Left kidney (tissue), 8 donors: Measurements from ENCODE around the gene CAMKK2. TPM values are rescaled to one million over a fixed set of nuclear protein-coding genes. Genes with fewer than 3 reads are reported as not detected.
"Not testable (repeated sequence)": the region's sequence is repeated elsewhere in the genome, so short reads cannot be mapped to it uniquely, and the experiment has no call there.

Experiments
- DNase-seq: peaks from one replicate; pipeline ENCODE4 v3.0.0-alpha.2; 2013
- long read RNA-seq, 8 donors: transcript quantifications; one replicate each; lab custom pipeline, GENCODE V29; 2026
- polyA plus RNA-seq: library from polyadenylated mRNA; unstranded; fragments of 120-200 nt; gene quantifications from one replicate; pipeline ENCODE4 v1.2.1, GENCODE V29; 2013; ENCODE audit not compliant: insufficient read length

Gene CAMKK2
- polyA plus RNA-seq: 37.6 TPM
- long read RNA-seq, donor 1, partial matches to known transcripts: 0 of 4 reads
- long read RNA-seq, donor 1, other reads (novel, unspliced or antisense): 0 of 4 reads
- long read RNA-seq, donor 2, partial matches to known transcripts: 0 of 2 reads
- long read RNA-seq, donor 2, other reads (novel, unspliced or antisense): 0 of 2 reads
- long read RNA-seq, donor 3, partial matches to known transcripts: 0 of 2 reads
- long read RNA-seq, donor 3, other reads (novel, unspliced or antisense): 0 of 2 reads
- long read RNA-seq, donor 4: 0 reads
- long read RNA-seq, donor 5, transcript CAMKK2-208 (16 exons, 2,006 nt): major isoform, 7 of 8 reads
- long read RNA-seq, donor 5, partial matches to known transcripts: 0 of 8 reads
- long read RNA-seq, donor 5, other reads (novel, unspliced or antisense): 0 of 8 reads
- long read RNA-seq, donor 6, partial matches to known transcripts: 0 of 2 reads
- long read RNA-seq, donor 6, other reads (novel, unspliced or antisense): 0 of 2 reads
- long read RNA-seq, donor 7, partial matches to known transcripts: 0 of 2 reads
- long read RNA-seq, donor 7, other reads (novel, unspliced or antisense): 0 of 2 reads
- long read RNA-seq, donor 8: 0 reads

- DNase-seq: peak; percentile 87
Observed at GRCh38 chr12:121296618-121297434, at the start of gene CAMKK2. Gene CAMKK2 (minus strand): TSS chr12:121296709. CDS start chr12:121274526, 22,183 bp downstream.

GRCh38 chr12:121345151-121345815, 48.8 kb upstream of the CAMKK2 start:
- DNase-seq: no peak

GRCh38 chr12:121344506-121344905, 48.0 kb upstream of the CAMKK2 start:
- no peak for DNase-seq

GRCh38 chr12:121337416-121337815, 40.9 kb upstream of the CAMKK2 start:
- DNase-seq: no peak

- DNase-seq: peak; percentile 50
Observed at GRCh38 chr12:121334513-121335343, 38.2 kb upstream of the CAMKK2 start.

- no peak for DNase-seq
Observed at GRCh38 chr12:121333747-121334146, 37.2 kb upstream of the CAMKK2 start.

GRCh38 chr12:121331248-121331647, 34.7 kb upstream of the CAMKK2 start:
- no peak for DNase-seq

- DNase-seq: no peak
Observed at GRCh38 chr12:121330692-121331091, 34.2 kb upstream of the CAMKK2 start.

GRCh38 chr12:121330195-121330594, 33.7 kb upstream of the CAMKK2 start:
- no peak for DNase-seq

GRCh38 chr12:121328620-121329019, 32.1 kb upstream of the CAMKK2 start:
- no peak for DNase-seq

- DNase-seq: no peak
Observed at GRCh38 chr12:121326996-121327674, 30.6 kb upstream of the CAMKK2 start.

- no peak for DNase-seq
Observed at GRCh38 chr12:121325922-121326396, 29.4 kb upstream of the CAMKK2 start.

- DNase-seq: no peak
Observed at GRCh38 chr12:121323908-121324307, 27.4 kb upstream of the CAMKK2 start.

- no peak for DNase-seq
Observed at GRCh38 chr12:121318121-121318520, 21.6 kb upstream of the CAMKK2 start.

GRCh38 chr12:121314431-121314830, 17.9 kb upstream of the CAMKK2 start:
- DNase-seq: no peak

GRCh38 chr12:121310231-121310630, 13.7 kb upstream of the CAMKK2 start:
- not testable (repeated sequence) for DNase-seq

- DNase-seq: not testable (repeated sequence)
Observed at GRCh38 chr12:121307397-121307796, 10.9 kb upstream of the CAMKK2 start.

GRCh38 chr12:121304306-121304705, 7.8 kb upstream of the CAMKK2 start:
- DNase-seq: no peak

- no peak for DNase-seq
Observed at GRCh38 chr12:121301876-121302275, 5.4 kb upstream of the CAMKK2 start.

GRCh38 chr12:121300083-121300819, 3.7 kb upstream of the CAMKK2 start:
- DNase-seq: no peak
